GM12878 (cell line): ENCODE measurements around the gene RPL10. TPM values are rescaled to one million over a fixed set of nuclear protein-coding genes. Genes with fewer than 3 reads are reported as not detected.

Experiments
- ATAC-seq: fragments of 200-7000 bp; cut with Tn5 transposase; 3 replicates; pipeline ENCODE4 v1.9.1; 2020; ENCODE audit warnings: mild to moderate bottlenecking, moderate library complexity
- BruUV-seq: library from RNA; stranded (reverse); fragments of 400-500 nt; replicated peaks from 2 replicates; lab custom pipeline; 2021; lab: Mats Ljungman, UMichigan
- CTCF ChIA-PET: fragments of 300-600 bp; sonication (Branson Sonifier 250); formaldehyde crosslinking; extraction: SDS; loops from one replicate; lab custom pipeline; 2021; ENCODE audit warnings: inconsistent platforms; lab: Yijun Ruan, JAX
- POLR2A ChIA-PET: fragments of 350-600 bp; formaldehyde crosslinking; extraction: SDS; loops from one replicate; lab custom pipeline; 2021; ENCODE audit warnings: inconsistent platforms; lab: Charles Lee
- RAD21 ChIA-PET: fragments of 300-600 bp; sonication (Branson Sonifier 250); formaldehyde crosslinking; loops from one replicate; lab custom pipeline; 2023; ENCODE audit warnings: antibody characterized with exemption; ENCODE audit not compliant: unreplicated experiment; lab: Charles Lee
- SMC1A ChIA-PET: fragments of 300-600 bp; sonication (Branson Sonifier 250); formaldehyde crosslinking; loops from one replicate; lab custom pipeline; 2023; ENCODE audit not compliant: unreplicated experiment, uncharacterized antibody; lab: Charles Lee
- DNase-seq: peaks from one replicate; pipeline ENCODE4 v3.0.0-alpha.2; 2011; ENCODE audit warnings: low read depth, low spot score
- FAIRE-seq: peaks from 3 replicates; lab custom pipeline; 2011; peaks lifted over from hg19 to GRCh38; lab: Jason Lieb, UNC
- H2AFZ ChIP-seq: 2 replicates; pipeline ENCODE4 v1.6.0; 2011; ENCODE audit warnings: low read depth, low read length, control low read depth; ENCODE audit not compliant: control insufficient read depth
- H3K27ac ChIP-seq: 2 replicates; pipeline ENCODE4 v1.5.1; 2011; ENCODE audit warnings: control low read depth; ENCODE audit not compliant: control insufficient read depth, insufficient read depth
- H3K27me3 ChIP-seq, 2 experiments: replicated peaks in 1 of 2; 2 replicates each; pipeline versions ENCODE4 v1.6.0 to v1.6.1; 2011; ENCODE audit warnings: low read length in 1 of 2; ENCODE audit not compliant: control insufficient read depth in 2 of 2, insufficient read depth in 2 of 2
- H3K36me3 ChIP-seq, 2 experiments: 2 replicates each; pipeline ENCODE4 v1.5.1; 2011; ENCODE audit warnings: low read length in 1 of 2; ENCODE audit not compliant: control insufficient read depth in 2 of 2, insufficient read depth in 2 of 2
- H3K4me1 ChIP-seq: 2 replicates; pipeline ENCODE4 v1.6.1; 2011; ENCODE audit warnings: mild to moderate bottlenecking, low read length, moderate library complexity, mixed read lengths; ENCODE audit not compliant: control insufficient read depth, insufficient read depth
- H3K4me2 ChIP-seq: 2 replicates; pipeline ENCODE4 v1.6.0; 2011; ENCODE audit warnings: control low read depth; ENCODE audit not compliant: control insufficient read depth, insufficient read depth
- H3K4me3 ChIP-seq: fragments of 200-600 bp; sonication (generic); 2 replicates; pipeline ENCODE4 v1.5.1; 2016
- H3K79me2 ChIP-seq: 2 replicates; pipeline ENCODE4 v1.6.0; 2011; ENCODE audit warnings: low read length; ENCODE audit not compliant: control insufficient read depth, insufficient read depth
- H3K9ac ChIP-seq: 2 replicates; pipeline ENCODE4 v1.8.0; 2011; ENCODE audit warnings: low read length, control low read depth, mixed read lengths; ENCODE audit not compliant: control insufficient read depth, insufficient read depth
- H3K9me3 ChIP-seq: replicated peaks from 3 replicates; pipeline ENCODE4 v1.5.1; 2011; ENCODE audit warnings: mild to moderate bottlenecking, low read length; ENCODE audit not compliant: control insufficient read depth, insufficient read depth
- H4K20me1 ChIP-seq: 2 replicates; pipeline ENCODE4 v1.6.0; 2011; ENCODE audit not compliant: control insufficient read depth, insufficient read depth
- ASH2L ChIP-seq: fragments of 300-600, 200-600 bp; sonication (generic); IDR thresholded peaks from 2 replicates; pipeline ENCODE4 v1.6.1; 2017; ENCODE audit warnings: low read depth, mild to moderate bottlenecking, borderline replicate concordance
- ATF3 ChIP-seq: IDR thresholded peaks from 2 replicates; pipeline ENCODE4 v1.6.1; 2011; ENCODE audit warnings: low read depth, mild to moderate bottlenecking, low read length, moderate library complexity, borderline replicate concordance; ENCODE audit errors: extremely low read depth
- CHD4 ChIP-seq: fragments of 200-600 bp; sonication (generic); IDR thresholded peaks from 2 replicates; pipeline ENCODE4 v1.6.1; 2016; ENCODE audit warnings: mild to moderate bottlenecking
- FOS ChIP-seq: IDR thresholded peaks from 3 replicates; pipeline ENCODE4 v1.6.1; 2011; ENCODE audit warnings: borderline replicate concordance; ENCODE audit not compliant: insufficient read length; ENCODE audit errors: extremely low read depth
- FOXM1 ChIP-seq: IDR thresholded peaks from 2 replicates; pipeline ENCODE4 v1.6.1; 2012; ENCODE audit warnings: low read depth, mild to moderate bottlenecking, inconsistent platforms, low read length, moderate library complexity
- GABPA ChIP-seq: IDR thresholded peaks from 2 replicates; pipeline ENCODE4 v1.6.1; 2014; ENCODE audit warnings: antibody characterized with exemption, low read depth, mild to moderate bottlenecking, inconsistent platforms
- IRF4 ChIP-seq: IDR thresholded peaks from 2 replicates; pipeline ENCODE4 v1.6.1; 2011; ENCODE audit warnings: low read depth, low read length
- NFYB ChIP-seq: IDR thresholded peaks from 2 replicates; pipeline ENCODE4 v1.6.1; 2011; ENCODE audit warnings: low read depth, mild to moderate bottlenecking, low read length, improper control_type of control experiment, moderate library complexity; ENCODE audit not compliant: insufficient read depth
- PAX5 ChIP-seq: IDR thresholded peaks from 2 replicates; pipeline ENCODE4 v1.6.1; 2011; ENCODE audit warnings: low read depth, low read length, borderline replicate concordance
- PML ChIP-seq: IDR thresholded peaks from 2 replicates; pipeline ENCODE4 v1.6.1; 2012; ENCODE audit warnings: low read length, inconsistent platforms
- SMAD1 ChIP-seq: fragments of 450-650 bp; IDR thresholded peaks from 2 replicates; pipeline ENCODE4 v1.6.1; 2018; ENCODE audit warnings: mild to moderate bottlenecking, low read depth; ENCODE audit not compliant: partially characterized antibody
- SREBF2 ChIP-seq: IDR thresholded peaks from 2 replicates; pipeline ENCODE4 v1.6.1; 2012; ENCODE audit warnings: mild to moderate bottlenecking, low read length
- STAT3 ChIP-seq: IDR thresholded peaks from 2 replicates; pipeline ENCODE4 v1.6.1; 2011; ENCODE audit warnings: low read depth, low read length, improper control_type of control experiment
- YBX1 ChIP-seq: fragments of 450-650 bp; IDR thresholded peaks from 2 replicates; pipeline ENCODE4 v1.6.1; 2016; ENCODE audit warnings: antibody characterized with exemption
- ZNF274 ChIP-seq: IDR thresholded peaks from one replicate; pipeline ENCODE4 v1.8.0; 2011; ENCODE audit not compliant: insufficient read length, insufficient read depth
- WGBS: methylation state at CpG from one replicate; pipeline ENCODE4 v1.1.6; 2016; ENCODE audit warnings: low lambda C conversion rate; ENCODE audit not compliant: insufficient replicate concordance, insufficient coverage; ENCODE audit errors: missing lambda C conversion rate; 5-methylcytosine and 5-hydroxymethylcytosine counted together
- in situ Hi-C: fragments of 300-500 bp; cut with MboI; formaldehyde crosslinking; loops from 9 replicates; pipeline ENCODE4 v1.14.3; 2018; ENCODE audit warnings: mixed read lengths
- intact Hi-C: fragments of 100-400 bp; cut with micrococcal nuclease; formaldehyde crosslinking; loops from one replicate; pipeline ENCODE4 v1.14.2; 2022; ENCODE audit not compliant: unreplicated experiment
- polyA plus RNA-seq, 11 experiments: library from polyadenylated mRNA; depleted of rRNA in 4 of 11; unstranded in 6 of 11; stranded (reverse) in 5 of 11; fragments of >200 nt; fragmentation: Nextera tagmentation in 4 of 11; fragmentation: Illumina TruSeq in 1 of 11; extraction: Ambion mirVana in 4 of 11; extraction: Trizol in 1 of 11; gene quantifications; 1 replicate in 1 of 11; 2 replicates in 10 of 11; pipeline versions ENCODE4 v1.2.1 to v1.2.3, GENCODE V29; 2011 to 2016; ENCODE audit warnings: inconsistent platforms in 2 of 11, missing spikeins in 2 of 11, low read depth in 1 of 11
- total RNA-seq, 4 experiments: library from RNA; depleted of rRNA in 3 of 4; stranded (reverse); fragments of >200 nt in 3 of 4; fragmentation: Illumina TruSeq in 1 of 4; extraction: Trizol in 1 of 4; gene quantifications; 2 replicates each; pipeline versions ENCODE4 v1.2.1 to v1.2.3, GENCODE V29; 2013 to 2021
- TF ChIP-seq, protein P1 (sequence below): fragments of 450-650 bp; IDR thresholded peaks from 2 replicates; pipeline ENCODE4 v1.6.1; 2017; ENCODE audit warnings: mild to moderate bottlenecking
- TF ChIP-seq, protein P2 (sequence below): IDR thresholded peaks from 2 replicates; pipeline ENCODE4 v1.6.1; 2011; ENCODE audit warnings: low read depth, low read length, improper control_type of control experiment, borderline replicate concordance
- TF ChIP-seq, protein P3 (sequence below): fragments of 450-650 bp; formaldehyde crosslinking; IDR thresholded peaks from 2 replicates; pipeline ENCODE4 v1.4.0; 2020; ENCODE audit warnings: mild to moderate bottlenecking, moderate library complexity

The RPL10 gene
- total and polyA plus RNA-seq, 10 of the 15 experiments (the other 5 are each of a cell fraction or from before 2014, with no cell fraction given) = 1,938 to 7,222 (median 4,494) TPM

DNA sequence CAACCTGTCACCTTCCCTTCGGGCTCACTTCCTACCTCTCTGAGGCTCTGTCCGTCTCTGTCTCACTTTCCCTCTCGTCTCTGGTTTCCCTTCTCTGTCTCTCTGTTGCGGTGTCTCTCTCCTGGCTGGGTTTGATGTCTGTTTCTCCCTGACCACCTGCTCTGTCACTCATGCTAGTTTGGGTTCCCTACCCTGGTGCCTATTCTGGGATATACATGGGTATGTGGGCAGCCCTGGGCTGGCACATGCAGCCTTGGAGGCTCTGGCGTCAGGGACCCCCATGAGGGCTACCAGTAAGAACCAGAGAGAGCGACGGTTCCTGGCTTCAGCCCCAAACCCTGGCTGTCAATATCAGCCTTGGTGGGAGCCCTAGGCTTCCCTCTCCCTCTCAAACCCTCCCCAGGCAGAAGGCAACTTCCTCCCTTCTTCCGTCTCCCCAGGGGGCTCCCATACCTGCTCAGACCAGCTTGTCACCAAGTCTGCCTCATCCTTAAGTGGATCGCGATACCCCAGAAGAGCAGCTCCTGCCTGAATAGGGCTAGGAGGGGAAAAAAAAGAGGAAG lies 10.6 kb downstream of the RPL10 start:
- DNase-seq (no peak), FAIRE-seq (no peak), ATAC-seq (no peak)
- 21% methylated on average over 10 of the region's 10 CpGs for WGBS
- intact Hi-C loops (no loop called here), in situ Hi-C loops (no loop called here)
- Histone ChIP-seq H3K36me3 (no peaks in the 10 kb centered on the region), H3K79me2 (peaks cover 7% of the 10 kb centered on the region), H3K9me3 (no peaks in the 10 kb centered on the region; the same call in 2 of the 3 replicates), H3K27ac (no peak overlapping the region), H3K9ac (no peak overlapping the region), H4K20me1 (no peaks in the 10 kb centered on the region), H3K4me3 (no peak overlapping the region), H3K27me3 (no peaks in the 10 kb centered on the region), H3K4me1 (no peaks in the 10 kb centered on the region), H2AFZ (no peak overlapping the region), H3K4me2 (no peak overlapping the region)
- ChIA-PET SMC1A (no interaction called here), RAD21 (no interaction called here), POLR2A (interaction anchor here (0.6 kb wide), 1 partner anchor 10 kb away, joined by 3 read pairs; the partner anchor contains the start of gene RPL10), CTCF (no interaction called here)
- no TSS peak for BruUV-seq
- TF ChIP-seq PML (no peak), CHD4 (no peak), GABPA (no peak), SMAD1 (no peak), ZNF274 (no peak), SREBF2 (no peak), ATF3 (no peak), IRF4 (no peak), FOXM1 (no peak), STAT3 (no peak), YBX1 (no peak), FOS (no peak), PAX5 (no peak), ASH2L (no peak), NFYB (no peak)
- TF ChIP-seq, protein P1, sequence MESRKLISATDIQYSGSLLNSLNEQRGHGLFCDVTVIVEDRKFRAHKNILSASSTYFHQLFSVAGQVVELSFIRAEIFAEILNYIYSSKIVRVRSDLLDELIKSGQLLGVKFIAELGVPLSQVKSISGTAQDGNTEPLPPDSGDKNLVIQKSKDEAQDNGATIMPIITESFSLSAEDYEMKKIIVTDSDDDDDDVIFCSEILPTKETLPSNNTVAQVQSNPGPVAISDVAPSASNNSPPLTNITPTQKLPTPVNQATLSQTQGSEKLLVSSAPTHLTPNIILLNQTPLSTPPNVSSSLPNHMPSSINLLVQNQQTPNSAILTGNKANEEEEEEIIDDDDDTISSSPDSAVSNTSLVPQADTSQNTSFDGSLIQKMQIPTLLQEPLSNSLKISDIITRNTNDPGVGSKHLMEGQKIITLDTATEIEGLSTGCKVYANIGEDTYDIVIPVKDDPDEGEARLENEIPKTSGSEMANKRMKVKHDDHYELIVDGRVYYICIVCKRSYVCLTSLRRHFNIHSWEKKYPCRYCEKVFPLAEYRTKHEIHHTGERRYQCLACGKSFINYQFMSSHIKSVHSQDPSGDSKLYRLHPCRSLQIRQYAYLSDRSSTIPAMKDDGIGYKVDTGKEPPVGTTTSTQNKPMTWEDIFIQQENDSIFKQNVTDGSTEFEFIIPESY = no peak
- TF ChIP-seq, protein P2, sequence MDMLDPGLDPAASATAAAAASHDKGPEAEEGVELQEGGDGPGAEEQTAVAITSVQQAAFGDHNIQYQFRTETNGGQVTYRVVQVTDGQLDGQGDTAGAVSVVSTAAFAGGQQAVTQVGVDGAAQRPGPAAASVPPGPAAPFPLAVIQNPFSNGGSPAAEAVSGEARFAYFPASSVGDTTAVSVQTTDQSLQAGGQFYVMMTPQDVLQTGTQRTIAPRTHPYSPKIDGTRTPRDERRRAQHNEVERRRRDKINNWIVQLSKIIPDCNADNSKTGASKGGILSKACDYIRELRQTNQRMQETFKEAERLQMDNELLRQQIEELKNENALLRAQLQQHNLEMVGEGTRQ = no peak
- TF ChIP-seq, protein P3, sequence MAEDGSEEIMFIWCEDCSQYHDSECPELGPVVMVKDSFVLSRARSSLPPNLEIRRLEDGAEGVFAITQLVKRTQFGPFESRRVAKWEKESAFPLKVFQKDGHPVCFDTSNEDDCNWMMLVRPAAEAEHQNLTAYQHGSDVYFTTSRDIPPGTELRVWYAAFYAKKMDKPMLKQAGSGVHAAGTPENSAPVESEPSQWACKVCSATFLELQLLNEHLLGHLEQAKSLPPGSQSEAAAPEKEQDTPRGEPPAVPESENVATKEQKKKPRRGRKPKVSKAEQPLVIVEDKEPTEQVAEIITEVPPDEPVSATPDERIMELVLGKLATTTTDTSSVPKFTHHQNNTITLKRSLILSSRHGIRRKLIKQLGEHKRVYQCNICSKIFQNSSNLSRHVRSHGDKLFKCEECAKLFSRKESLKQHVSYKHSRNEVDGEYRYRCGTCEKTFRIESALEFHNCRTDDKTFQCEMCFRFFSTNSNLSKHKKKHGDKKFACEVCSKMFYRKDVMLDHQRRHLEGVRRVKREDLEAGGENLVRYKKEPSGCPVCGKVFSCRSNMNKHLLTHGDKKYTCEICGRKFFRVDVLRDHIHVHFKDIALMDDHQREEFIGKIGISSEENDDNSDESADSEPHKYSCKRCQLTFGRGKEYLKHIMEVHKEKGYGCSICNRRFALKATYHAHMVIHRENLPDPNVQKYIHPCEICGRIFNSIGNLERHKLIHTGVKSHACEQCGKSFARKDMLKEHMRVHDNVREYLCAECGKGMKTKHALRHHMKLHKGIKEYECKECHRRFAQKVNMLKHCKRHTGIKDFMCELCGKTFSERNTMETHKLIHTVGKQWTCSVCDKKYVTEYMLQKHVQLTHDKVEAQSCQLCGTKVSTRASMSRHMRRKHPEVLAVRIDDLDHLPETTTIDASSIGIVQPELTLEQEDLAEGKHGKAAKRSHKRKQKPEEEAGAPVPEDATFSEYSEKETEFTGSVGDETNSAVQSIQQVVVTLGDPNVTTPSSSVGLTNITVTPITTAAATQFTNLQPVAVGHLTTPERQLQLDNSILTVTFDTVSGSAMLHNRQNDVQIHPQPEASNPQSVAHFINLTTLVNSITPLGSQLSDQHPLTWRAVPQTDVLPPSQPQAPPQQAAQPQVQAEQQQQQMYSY (CRISPR knock-in tag) = no peak
